Cardiac fibroblast (primary cell): ENCODE data around the gene MAGI3.

Experiments
- DNase-seq, 2 donors: peaks; one replicate each; pipeline versions ENCODE4 v3.0.0 to v3.0.0-alpha.2; 2010; ENCODE audit warnings: low read depth in 2 of 2
- H3K4me3 ChIP-seq, 2 donors: replicated peaks in 1 of 2; 1 replicate in 1 of 2; 2 replicates in 1 of 2; pipeline ENCODE4 v1.5.1; 2011; ENCODE audit warnings: low read depth in 2 of 2, low read length in 2 of 2, mild to moderate bottlenecking in 2 of 2, moderate library complexity in 1 of 2
- TF ChIP-seq, protein P1 (sequence below): IDR thresholded peaks from one replicate; pipeline ENCODE4 v1.5.1; 2011; ENCODE audit warnings: low read depth, mild to moderate bottlenecking, low read length, inconsistent platforms

MAGI3 gene

DNA sequence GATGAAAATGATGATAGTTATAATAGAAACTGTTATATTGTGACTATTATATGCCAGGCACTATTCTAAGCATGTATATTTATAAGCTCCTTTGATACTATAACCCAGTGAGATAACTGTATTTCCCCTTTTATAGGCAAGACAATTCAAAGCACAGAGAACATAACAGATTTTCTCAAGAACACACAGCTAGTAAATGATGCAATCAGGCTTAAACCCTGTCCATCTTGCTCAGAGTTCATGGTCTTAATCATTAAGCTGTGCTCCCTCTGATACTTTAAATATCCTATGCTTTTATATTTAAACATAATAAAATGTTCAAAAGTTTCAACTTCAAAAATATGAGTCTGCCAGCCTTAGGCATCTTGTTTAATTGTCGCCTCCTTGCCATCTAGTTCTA, 280.3 kb downstream of the MAGI3 start:
- DNase-seq: no peak
- TF ChIP-seq, protein P1, sequence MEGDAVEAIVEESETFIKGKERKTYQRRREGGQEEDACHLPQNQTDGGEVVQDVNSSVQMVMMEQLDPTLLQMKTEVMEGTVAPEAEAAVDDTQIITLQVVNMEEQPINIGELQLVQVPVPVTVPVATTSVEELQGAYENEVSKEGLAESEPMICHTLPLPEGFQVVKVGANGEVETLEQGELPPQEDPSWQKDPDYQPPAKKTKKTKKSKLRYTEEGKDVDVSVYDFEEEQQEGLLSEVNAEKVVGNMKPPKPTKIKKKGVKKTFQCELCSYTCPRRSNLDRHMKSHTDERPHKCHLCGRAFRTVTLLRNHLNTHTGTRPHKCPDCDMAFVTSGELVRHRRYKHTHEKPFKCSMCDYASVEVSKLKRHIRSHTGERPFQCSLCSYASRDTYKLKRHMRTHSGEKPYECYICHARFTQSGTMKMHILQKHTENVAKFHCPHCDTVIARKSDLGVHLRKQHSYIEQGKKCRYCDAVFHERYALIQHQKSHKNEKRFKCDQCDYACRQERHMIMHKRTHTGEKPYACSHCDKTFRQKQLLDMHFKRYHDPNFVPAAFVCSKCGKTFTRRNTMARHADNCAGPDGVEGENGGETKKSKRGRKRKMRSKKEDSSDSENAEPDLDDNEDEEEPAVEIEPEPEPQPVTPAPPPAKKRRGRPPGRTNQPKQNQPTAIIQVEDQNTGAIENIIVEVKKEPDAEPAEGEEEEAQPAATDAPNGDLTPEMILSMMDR: no peak

DNA sequence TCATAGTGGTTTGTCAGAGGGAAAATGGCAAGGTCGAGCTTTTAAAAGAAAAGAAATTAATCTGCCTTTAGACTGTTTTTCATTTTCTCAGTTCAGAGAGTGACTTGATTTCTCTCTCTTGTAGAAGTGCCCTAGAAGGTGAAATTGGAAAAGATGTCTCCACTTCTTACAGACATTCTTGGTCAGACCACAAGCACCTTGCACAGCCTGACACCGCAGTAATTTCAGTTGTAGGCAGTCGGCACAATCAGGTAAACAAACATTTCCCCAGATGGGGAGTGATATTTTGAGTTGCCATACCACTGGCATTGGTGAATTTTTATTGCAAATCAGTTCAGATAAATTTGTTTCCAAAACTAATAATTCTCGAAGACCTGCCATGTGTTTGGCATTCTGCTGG, 282.2 kb downstream of the MAGI3 start:
- TF ChIP-seq, protein P1: no peak
- DNase-seq: no peak
- H3K4me3 ChIP-seq: no peak overlapping the region

More for the DNA sequence above, 280.3 kb downstream of the MAGI3 start:
- H3K4me3 ChIP-seq: no peak overlapping the region

DNA sequence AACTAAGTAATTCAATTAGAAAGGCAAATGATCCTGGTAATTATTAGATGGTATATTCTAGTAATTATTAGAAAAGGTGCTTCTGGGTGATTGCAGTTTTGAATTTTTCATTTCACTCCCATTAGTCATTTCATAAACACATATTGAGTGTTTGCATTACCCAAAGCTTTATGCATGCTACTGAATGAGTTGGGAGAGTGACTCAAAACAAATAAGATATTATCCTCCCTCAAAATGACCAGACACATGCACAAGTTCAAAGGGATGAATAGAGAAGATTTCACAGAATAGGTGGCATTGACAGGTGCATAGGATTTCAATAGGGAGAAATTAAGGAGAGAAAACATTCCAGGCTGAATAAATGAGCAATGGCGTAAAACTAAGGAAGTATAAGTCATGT, 284.3 kb downstream of the MAGI3 start:
- TF ChIP-seq, protein P1: no peak
- no peak overlapping the region for H3K4me3 ChIP-seq
- peak in 1 of 2 donors; percentile 46 for DNase-seq

DNA sequence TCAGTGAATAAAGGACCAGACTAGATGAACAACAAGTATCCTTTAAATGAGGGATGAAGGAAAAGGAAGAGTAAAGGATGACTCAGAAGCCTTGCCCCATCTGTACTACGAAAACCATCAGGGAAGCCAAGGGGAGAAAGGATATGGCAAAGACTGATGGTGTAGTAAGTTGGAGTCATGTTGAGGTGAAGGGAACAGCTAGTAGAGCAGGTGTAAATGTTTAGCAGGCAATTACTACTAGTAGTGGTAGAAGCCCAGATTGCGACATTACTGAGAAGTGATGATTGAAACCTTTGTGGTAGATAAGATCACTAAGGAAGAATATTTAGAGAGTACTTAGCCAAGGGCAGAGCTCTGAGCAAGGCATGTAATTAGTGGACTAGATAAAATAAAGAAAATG, 285.0 kb downstream of the MAGI3 start:
- H3K4me3 ChIP-seq: no peak overlapping the region
- TF ChIP-seq, protein P1: no peak
- DNase-seq: peak; percentile 15 to 29

DNA sequence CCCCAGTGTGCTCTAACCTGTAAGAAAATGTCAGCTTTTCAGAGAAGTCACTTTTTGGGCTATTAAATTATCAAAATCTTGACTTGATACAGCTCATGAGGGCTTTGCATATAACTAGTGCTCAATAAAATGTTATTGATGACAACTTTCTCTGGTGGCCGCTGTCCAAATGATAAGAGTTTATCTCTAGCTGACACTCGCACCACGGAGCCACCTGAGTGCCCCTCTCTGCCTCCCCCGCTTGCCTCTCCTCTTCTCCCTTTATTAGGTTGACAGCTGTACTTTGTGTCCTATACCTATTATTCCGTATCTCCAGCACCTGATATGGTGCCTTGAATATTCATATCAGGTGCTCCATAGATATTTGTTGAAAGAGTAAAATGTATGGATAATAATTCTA, 286.2 kb downstream of the MAGI3 start:
- H3K4me3 ChIP-seq: no peak overlapping the region
- DNase-seq: no peak
- TF ChIP-seq, protein P1: no peak

DNA sequence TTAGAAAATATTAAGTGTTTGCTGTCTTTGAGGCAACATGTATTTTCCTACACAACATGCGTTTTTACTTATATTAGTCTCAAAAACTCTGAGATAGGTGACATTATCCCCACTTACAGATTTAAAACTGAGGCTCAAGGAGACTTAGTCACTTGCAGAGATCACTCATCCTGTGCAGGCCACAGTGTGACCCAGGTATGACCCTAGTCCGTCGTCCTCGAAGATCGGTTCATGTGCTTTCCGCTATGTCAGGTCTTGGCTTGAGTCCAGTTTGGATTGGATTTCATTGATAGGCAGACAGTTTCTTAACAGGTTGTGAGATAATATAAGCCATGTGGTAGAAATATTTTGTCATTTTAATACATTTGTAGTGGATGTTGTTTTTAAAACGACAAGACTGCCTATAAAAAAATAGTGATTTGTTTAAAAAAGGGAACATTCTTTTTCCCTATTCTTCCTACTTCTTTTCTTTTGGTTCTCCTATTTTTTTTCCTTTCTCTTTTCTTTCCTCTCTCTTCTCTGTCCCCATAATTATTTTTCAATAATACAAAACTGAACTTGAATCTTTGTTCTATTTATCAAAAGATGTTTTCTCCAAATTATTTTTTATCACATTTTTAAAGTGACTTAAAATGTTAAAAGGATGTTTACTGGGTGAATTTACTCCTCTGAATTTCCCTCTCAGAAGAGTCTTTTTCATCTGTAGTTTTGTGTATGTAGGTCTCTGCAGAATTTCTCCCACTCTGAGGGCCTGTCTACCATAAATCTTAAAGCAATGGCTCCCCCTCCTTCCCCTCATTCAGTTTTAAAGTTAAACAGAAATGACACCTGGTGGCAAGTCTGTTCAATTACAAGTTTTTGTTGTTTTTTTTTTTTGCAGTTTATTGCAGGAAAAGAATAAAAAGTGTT, 287.2 kb downstream of the MAGI3 start:
- TF ChIP-seq, protein P1: peak; percentile 39
- peak; percentile 72 to 78 for DNase-seq
- no peak overlapping the region for H3K4me3 ChIP-seq

DNA sequence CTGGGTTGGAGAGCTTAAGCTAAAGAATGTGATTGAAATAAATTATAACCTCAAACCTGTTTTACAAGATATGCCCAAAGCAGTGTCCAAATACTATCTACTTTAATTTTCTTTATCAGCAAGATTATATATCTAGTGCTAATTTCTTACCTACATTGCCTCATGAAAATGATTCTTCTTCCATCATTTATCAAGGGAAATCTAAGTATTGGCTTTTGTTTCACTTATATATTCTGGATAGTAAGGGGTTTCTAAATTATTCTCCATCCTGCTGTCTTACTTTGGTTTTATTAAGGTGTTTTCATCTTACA, 287.8 kb downstream of the MAGI3 start:
- TF ChIP-seq, protein P1: no peak
- H3K4me3 ChIP-seq: no peak overlapping the region
- no peak for DNase-seq
